ENCODE results near the gene SLC35F3. TPM values are rescaled to one million over a fixed set of nuclear protein-coding genes. Genes with fewer than 3 reads are reported as not detected.

Gene SLC35F3
- total and polyA plus RNA-seq, 9 donors, result 0.04 to 0.69 (median 0.17) TPM; not detected in 3

DNA sequence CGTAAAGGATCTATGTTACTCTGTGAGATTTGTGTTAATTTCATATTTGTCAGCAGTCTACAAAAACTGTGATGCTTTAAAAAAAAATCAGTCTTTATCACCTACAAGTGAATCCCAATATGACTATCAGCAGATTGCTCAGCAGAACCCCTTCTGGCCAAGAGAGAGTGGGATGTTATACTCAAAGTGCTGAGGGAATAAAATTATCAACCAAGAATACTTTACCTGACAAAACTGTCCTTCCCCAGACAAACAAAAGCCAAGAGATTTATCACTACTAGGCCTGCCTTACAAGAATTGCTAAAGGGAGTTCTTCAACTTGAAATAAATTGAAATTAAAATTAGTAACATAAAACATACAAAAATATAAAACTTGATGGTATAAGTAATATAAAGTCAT is 105.2 kb downstream of the SLC35F3 start:
- no peak overlapping the region for H3K4me3 ChIP-seq
- H3K9me3 ChIP-seq, result no peaks in the 10 kb centered on the region
- no peaks in the 10 kb centered on the region for H3K27me3 ChIP-seq
- no peaks in the 10 kb centered on the region for H3K4me1 ChIP-seq (ENCODE audit: insufficient read depth)
- intact Hi-C loops (cut with DNase I), result no loop called here
- H3K27ac ChIP-seq, result no peak overlapping the region
- TF ChIP-seq CTCF (IDR thresholded peaks at IDR 0.05), result no peak
- TF ChIP-seq EP300 (IDR thresholded peaks at IDR 0.05), result no peak
- TF ChIP-seq POLR2A (IDR thresholded peaks at IDR 0.05), result no peak
- DNase-seq, result no peak
- H3K36me3 ChIP-seq, result no peaks in the 10 kb centered on the region
- 84 to 92% (median 86%) methylated on average over 1 of the region's 1 CpG for WGBS, 3 donors

DNA sequence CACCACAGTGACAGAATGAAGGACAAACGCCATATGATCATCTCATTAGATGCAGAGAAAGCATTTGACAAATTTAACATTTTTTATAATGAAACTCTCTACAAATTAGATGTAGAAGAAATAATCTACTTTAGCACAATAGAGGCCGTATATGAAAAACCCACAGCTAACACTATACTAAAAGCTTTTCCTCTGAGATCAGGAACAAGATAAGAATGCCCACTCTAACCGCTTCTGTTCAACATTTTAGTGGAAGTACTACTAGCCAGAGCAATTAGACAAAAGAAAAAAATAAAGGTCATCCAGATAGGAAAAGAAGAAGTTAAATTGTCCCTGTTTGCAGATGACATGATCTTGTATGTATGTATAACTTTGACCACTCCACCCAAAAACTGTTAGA is 109.7 kb downstream of the SLC35F3 start:
- intact Hi-C loops (cut with DNase I), result no loop called here
- Histone ChIP-seq H3K4me1 (ENCODE audit: insufficient read depth) (no peaks in the 10 kb centered on the region), H3K4me3 (no peak overlapping the region), H3K36me3 (no peaks in the 10 kb centered on the region), H3K27ac (no peak overlapping the region), H3K27me3 (no peaks in the 10 kb centered on the region), H3K9me3 (no peaks in the 10 kb centered on the region)
- WGBS, 3 donors, result 83 to 87% (median 84%) methylated on average over 3 of the region's 3 CpGs
- DNase-seq, result no peak
- TF ChIP-seq POLR2A (IDR thresholded peaks at IDR 0.05) (no peak), CTCF (IDR thresholded peaks at IDR 0.05) (no peak), EP300 (IDR thresholded peaks at IDR 0.05) (no peak)

DNA sequence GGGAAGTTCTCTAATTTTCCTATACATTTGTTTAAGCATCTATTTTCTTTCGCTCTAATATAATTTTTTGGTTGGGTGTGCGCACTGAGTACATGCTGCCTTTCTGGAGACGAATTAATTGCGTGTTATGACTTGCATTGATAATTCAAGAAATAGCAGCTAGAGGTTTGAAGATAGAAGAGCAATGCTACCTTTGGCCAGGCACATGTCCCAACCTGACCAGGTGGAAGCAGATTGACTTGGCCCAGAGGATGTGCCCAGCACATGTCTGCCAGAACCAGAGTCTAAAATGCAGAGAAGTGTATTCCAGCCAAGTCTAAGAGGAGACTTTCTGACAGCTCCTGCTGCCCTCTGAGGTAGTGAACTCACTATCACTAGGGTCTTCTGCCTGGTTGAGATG is 114.3 kb downstream of the SLC35F3 start:
- no peaks in the 10 kb centered on the region for H3K36me3 ChIP-seq
- no peak overlapping the region for H3K27ac ChIP-seq
- intact Hi-C loops (cut with DNase I), result no loop called here
- no peak overlapping the region for H3K4me3 ChIP-seq
- DNase-seq, result no peak
- no peaks in the 10 kb centered on the region for H3K4me1 ChIP-seq (ENCODE audit: insufficient read depth)
- no peaks in the 10 kb centered on the region for H3K9me3 ChIP-seq
- no peaks in the 10 kb centered on the region for H3K27me3 ChIP-seq
- 94 to 96% (median 95%) methylated on average over 4 of the region's 4 CpGs for WGBS, 3 donors
- TF ChIP-seq POLR2A (IDR thresholded peaks at IDR 0.05) (no peak), EP300 (IDR thresholded peaks at IDR 0.05) (no peak), CTCF (IDR thresholded peaks at IDR 0.05) (no peak)

- no peaks in the 10 kb centered on the region for H3K36me3 ChIP-seq
- TF ChIP-seq CTCF (IDR thresholded peaks at IDR 0.05), result no peak
- TF ChIP-seq EP300 (IDR thresholded peaks at IDR 0.05), result no peak
- TF ChIP-seq POLR2A (IDR thresholded peaks at IDR 0.05), result no peak
- H3K4me1 ChIP-seq (ENCODE audit: insufficient read depth), result no peaks in the 10 kb centered on the region
- intact Hi-C loops (cut with DNase I), result no loop called here
- no peaks in the 10 kb centered on the region for H3K9me3 ChIP-seq
- H3K4me3 ChIP-seq, result no peak overlapping the region
- H3K27me3 ChIP-seq, result no peaks in the 10 kb centered on the region
- no peak overlapping the region for H3K27ac ChIP-seq
- no peak for DNase-seq
- 93 to 100% (median 94%) methylated on average over 2 of the region's 2 CpGs for WGBS, 3 donors
Observed at GRCh38 chr1:234019387-234019786, 114.9 kb downstream of the SLC35F3 start.

DNA sequence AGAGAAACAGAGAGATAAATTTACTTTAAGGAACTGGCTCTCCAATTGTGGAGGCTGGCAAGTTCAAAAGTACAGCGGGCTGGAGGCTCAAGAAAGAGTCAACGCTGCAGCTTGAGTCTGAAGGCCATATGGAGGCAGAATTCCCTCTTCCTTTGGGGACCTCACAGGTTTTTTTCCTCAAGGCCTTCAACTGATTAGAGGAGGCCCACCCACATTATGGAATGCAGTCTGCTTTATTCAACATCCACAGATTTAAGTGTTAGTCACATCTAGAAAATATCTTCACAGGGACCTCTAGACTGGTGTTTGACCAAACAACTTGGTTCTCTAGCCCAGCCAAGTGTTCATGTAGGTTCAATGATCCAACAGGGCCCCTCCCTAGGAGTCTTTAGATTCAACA is 117.8 kb downstream of the SLC35F3 start:
- H3K9me3 ChIP-seq, result no peaks in the 10 kb centered on the region
- DNase-seq, result no peak
- H3K4me1 ChIP-seq (ENCODE audit: insufficient read depth), result no peaks in the 10 kb centered on the region
- 88 to 97% (median 91%) methylated on average over 2 of the region's 2 CpGs for WGBS, 3 donors
- H3K27ac ChIP-seq, result no peak overlapping the region
- no peak overlapping the region for H3K4me3 ChIP-seq
- no peaks in the 10 kb centered on the region for H3K27me3 ChIP-seq
- TF ChIP-seq POLR2A (IDR thresholded peaks at IDR 0.05) (no peak), CTCF (IDR thresholded peaks at IDR 0.05) (no peak), EP300 (IDR thresholded peaks at IDR 0.05) (no peak)
- intact Hi-C loops (cut with DNase I), result no loop called here
- no peaks in the 10 kb centered on the region for H3K36me3 ChIP-seq

All from ovary (tissue), 9 donors.